ENCODE measurements around the gene HRAS. TPM values are rescaled to one million over a fixed set of nuclear protein-coding genes. Genes with fewer than 3 reads are reported as not detected.
A peak's percentile ranks its signal among the peaks of the same experiment; 100 is the strongest.

The HRAS gene
- total RNA-seq, 4 donors from 2014 or later, result 17.1 to 50.0 (median 37.6) TPM

DNA sequence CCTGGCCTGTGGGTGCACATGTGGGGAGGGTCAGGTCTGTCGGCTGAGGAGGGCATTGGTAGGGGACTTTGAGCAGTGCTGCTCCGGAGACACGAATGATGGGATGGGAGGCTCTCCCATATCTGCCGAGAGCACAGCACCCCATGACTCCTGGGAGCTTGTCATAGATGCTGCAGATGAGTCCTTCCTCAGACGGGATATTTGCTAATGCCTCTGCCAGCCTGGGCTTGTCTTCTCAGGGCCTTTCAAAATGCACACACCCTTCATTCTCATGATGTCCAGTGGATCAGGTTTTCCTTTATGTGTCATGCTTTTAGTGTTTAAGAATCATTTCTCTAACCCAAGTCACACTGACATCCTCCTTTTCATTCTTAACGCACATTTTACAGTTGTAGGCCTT, 20.2 kb downstream of the HRAS start:
- in situ Hi-C loops (cut with MboI; ENCODE audit: low sequenced_read_pairs in 4 of 4) (loop anchor here in 2 of 4 donors (10.0 kb wide), 1 partner anchor 60 kb away; the partner anchor contains the start of gene PTDSS2 (in 2 of the 2)), intact Hi-C loops (cut with DNase I; ENCODE audit: low total_unique reads) (no loop called here)

GRCh38 chr11:514606-515005, 20.8 kb downstream of the HRAS start:
- ATAC-seq (no peak), DNase-seq (no peak)
- Histone ChIP-seq H3K4me1 (peaks cover 0 to 4% of the 10 kb centered on the region in 2 donors), H3K9me3 (no peaks in the 10 kb centered on the region), H3K27ac (no peak overlapping the region), H3K4me3 (no peak overlapping the region), H3K36me3 (peaks cover 0 to 6% of the 10 kb centered on the region in 2 donors), H3K27me3 (no peaks in the 10 kb centered on the region)
- in situ Hi-C loops (cut with MboI; ENCODE audit: low sequenced_read_pairs in 4 of 4), result loop anchor here in 2 of 4 donors (10.0 kb wide), 1 partner anchor 60 kb away; the partner anchor contains the start of gene PTDSS2 (in 2 of the 2)
- TF ChIP-seq, protein P1, sequence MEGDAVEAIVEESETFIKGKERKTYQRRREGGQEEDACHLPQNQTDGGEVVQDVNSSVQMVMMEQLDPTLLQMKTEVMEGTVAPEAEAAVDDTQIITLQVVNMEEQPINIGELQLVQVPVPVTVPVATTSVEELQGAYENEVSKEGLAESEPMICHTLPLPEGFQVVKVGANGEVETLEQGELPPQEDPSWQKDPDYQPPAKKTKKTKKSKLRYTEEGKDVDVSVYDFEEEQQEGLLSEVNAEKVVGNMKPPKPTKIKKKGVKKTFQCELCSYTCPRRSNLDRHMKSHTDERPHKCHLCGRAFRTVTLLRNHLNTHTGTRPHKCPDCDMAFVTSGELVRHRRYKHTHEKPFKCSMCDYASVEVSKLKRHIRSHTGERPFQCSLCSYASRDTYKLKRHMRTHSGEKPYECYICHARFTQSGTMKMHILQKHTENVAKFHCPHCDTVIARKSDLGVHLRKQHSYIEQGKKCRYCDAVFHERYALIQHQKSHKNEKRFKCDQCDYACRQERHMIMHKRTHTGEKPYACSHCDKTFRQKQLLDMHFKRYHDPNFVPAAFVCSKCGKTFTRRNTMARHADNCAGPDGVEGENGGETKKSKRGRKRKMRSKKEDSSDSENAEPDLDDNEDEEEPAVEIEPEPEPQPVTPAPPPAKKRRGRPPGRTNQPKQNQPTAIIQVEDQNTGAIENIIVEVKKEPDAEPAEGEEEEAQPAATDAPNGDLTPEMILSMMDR (IDR thresholded peaks at IDR 0.05 in 4 of 5, conservative IDR thresholded peaks at IDR 0.05 in 1 of 5), result no peak
- TF ChIP-seq POLR2A (IDR thresholded peaks at IDR 0.05), result no peak
- intact Hi-C loops (cut with DNase I; ENCODE audit: low total_unique reads), result loop anchor here (5.0 kb wide), 1 partner anchor 1888 kb away; the partner anchor contains the start of gene TSSC4

More for the DNA sequence above, 20.2 kb downstream of the HRAS start:
- Histone ChIP-seq H3K4me1 (peaks cover 0 to 4% of the 10 kb centered on the region in 2 donors), H3K36me3 (peaks cover 0 to 6% of the 10 kb centered on the region in 2 donors), H3K27me3 (no peaks in the 10 kb centered on the region), H3K9me3 (no peaks in the 10 kb centered on the region), H3K27ac (no peak overlapping the region), H3K4me3 (no peak overlapping the region)
- DNase-seq (no peak), ATAC-seq (no peak)
- TF ChIP-seq, protein P1 (IDR thresholded peaks at IDR 0.05 in 4 of 5, conservative IDR thresholded peaks at IDR 0.05 in 1 of 5), result no peak
- no peak for TF ChIP-seq POLR2A (IDR thresholded peaks at IDR 0.05)

DNA sequence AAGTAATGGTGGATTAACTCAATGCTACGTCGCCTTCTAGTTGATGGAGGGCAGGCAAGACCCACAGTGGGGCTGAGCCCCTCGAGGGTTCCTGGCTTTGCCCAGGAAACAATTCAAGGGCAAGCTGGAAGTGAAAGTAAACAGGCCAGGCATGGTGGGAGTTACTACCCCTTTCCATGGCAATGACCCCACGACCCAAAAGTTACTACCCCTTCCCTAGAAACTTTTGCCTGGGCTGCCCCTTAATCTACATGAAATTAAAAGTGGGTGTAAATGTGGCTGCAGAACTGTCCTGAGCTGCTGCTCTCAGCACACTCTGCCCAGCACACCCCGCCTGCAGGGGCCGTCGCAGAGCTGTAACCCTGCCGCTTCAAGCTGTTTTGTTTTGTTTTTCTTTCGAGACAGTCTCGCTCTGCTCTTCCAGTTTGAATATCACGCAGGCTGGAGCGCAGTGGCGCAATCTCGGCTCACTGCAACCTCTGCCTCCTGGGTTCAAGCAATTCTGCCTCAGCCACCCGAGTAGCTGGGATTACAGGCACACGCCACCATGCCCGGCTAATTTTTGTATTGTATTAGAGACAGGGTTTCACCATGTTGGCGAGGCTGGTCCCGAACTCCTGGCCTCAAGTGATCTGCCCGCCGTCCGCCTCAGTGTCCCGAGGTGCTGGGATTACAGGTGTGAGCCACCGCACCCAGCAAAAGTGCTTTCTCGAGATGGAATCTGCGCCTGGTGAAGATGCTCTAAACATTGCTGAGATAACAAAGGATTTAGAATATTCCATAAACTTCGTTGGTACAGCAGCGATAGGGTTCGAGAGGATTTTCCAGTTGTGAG, 22.4 kb downstream of the HRAS start:
- Histone ChIP-seq H3K27ac (no peak overlapping the region), H3K9me3 (no peaks in the 10 kb centered on the region), H3K27me3 (no peaks in the 10 kb centered on the region), H3K36me3 (peaks cover 0 to 6% of the 10 kb centered on the region in 2 donors), H3K4me1 (peaks cover 0 to under 1% of the 10 kb centered on the region in 2 donors), H3K4me3 (no peak overlapping the region)
- in situ Hi-C loops (cut with MboI; ENCODE audit: low sequenced_read_pairs in 4 of 4), result loop anchor here in 2 of 4 donors (10.0 kb wide), 1 partner anchor 58 kb away; the partner anchor contains the start of gene PTDSS2 (in 2 of the 2)
- DNase-seq (no peak), ATAC-seq (no peak)
- TF ChIP-seq, protein P1 (IDR thresholded peaks at IDR 0.05 in 4 of 5, conservative IDR thresholded peaks at IDR 0.05 in 1 of 5), result no peak
- no peak for TF ChIP-seq POLR2A (IDR thresholded peaks at IDR 0.05)
- intact Hi-C loops (cut with DNase I; ENCODE audit: low total_unique reads), result loop anchor here (5.0 kb wide), 1 partner anchor 1889 kb away; the partner anchor contains the start of gene TSSC4

GRCh38 chr11:508956-509355, 26.4 kb downstream of the HRAS start:
- ATAC-seq (no peak), DNase-seq (no peak)
- H3K4me3 ChIP-seq, result no peak overlapping the region
- TF ChIP-seq, protein P1 (IDR thresholded peaks at IDR 0.05 in 4 of 5, conservative IDR thresholded peaks at IDR 0.05 in 1 of 5), result no peak
- TF ChIP-seq POLR2A (IDR thresholded peaks at IDR 0.05), result no peak
- in situ Hi-C loops (cut with MboI; ENCODE audit: low sequenced_read_pairs in 4 of 4) (no loop called here), intact Hi-C loops (cut with DNase I; ENCODE audit: low total_unique reads) (loop anchor here (5.0 kb wide), 3 partner anchors 58 to 302 kb away; partner anchors contain the start of genes BET1L and RIC8A)
- H3K36me3 ChIP-seq, result peaks cover 0 to 6% of the 10 kb centered on the region in 2 donors
- H3K4me1 ChIP-seq, result peaks cover 19 to 27% of the 10 kb centered on the region in 2 donors
- no peaks in the 10 kb centered on the region for H3K9me3 ChIP-seq
- peak overlapping the region in 1 of 4 donors; percentile 8 for H3K27ac ChIP-seq
- H3K27me3 ChIP-seq, result no peaks in the 10 kb centered on the region
